ENCODE results near the gene SUSD1. TPM values are rescaled to one million over a fixed set of nuclear protein-coding genes. Genes with fewer than 3 reads are reported as not detected.

Gene SUSD1
- total and polyA plus RNA-seq, 2 of the 13 experiments (the other 11 are each of a cell fraction or from before 2014, with no cell fraction given), result 25.9 to 32.3 TPM

- TF ChIP-seq FOXP4 (CRISPR knock-in tag; IDR thresholded peaks at IDR 0.05) (peak; percentile 97), KMT2A (CRISPR knock-in tag; IDR thresholded peaks at IDR 0.05) (peak; percentile 74; the same call in 1 of the 2 replicates), ZBTB3 (CRISPR knock-in tag; IDR thresholded peaks at IDR 0.05; ENCODE audit: borderline replicate concordance, low read depth) (0 out of 2 replicates have a peak, but pooled peaks have one; percentile 25), SP1 (IDR thresholded peaks at IDR 0.05) (no peak), SP1 (CRISPR knock-in tag; IDR thresholded peaks at IDR 0.05) (peak; percentile 9; the same call in 1 of the 2 replicates), DMAP1 (CRISPR knock-in tag; IDR thresholded peaks at IDR 0.05) (peak; percentile 59; the same call in 1 of the 2 replicates), NAIF1 (CRISPR knock-in tag; IDR thresholded peaks at IDR 0.05; ENCODE audit: borderline replicate concordance) (no peak), ZNF777 (CRISPR knock-in tag; IDR thresholded peaks at IDR 0.05) (no peak), SETDB1 (CRISPR knock-in tag; IDR thresholded peaks at IDR 0.05; ENCODE audit: borderline replicate concordance) (no peak), ZNF691 (CRISPR knock-in tag; IDR thresholded peaks at IDR 0.05; ENCODE audit: borderline replicate concordance, low read depth) (0 out of 2 replicates have a peak, but pooled peaks have one; percentile 48), TCF7L2 (IDR thresholded peaks at IDR 0.05; ENCODE audit: low read depth, low read length) (peak; percentile 68; the same call in 1 of the 2 replicates), HDAC2 (CRISPR knock-in tag; IDR thresholded peaks at IDR 0.05) (peak; percentile 88), TOE1 (CRISPR knock-in tag; IDR thresholded peaks at IDR 0.05) (peak; percentile 75; the same call in 1 of the 2 replicates), NRL (CRISPR knock-in tag; IDR thresholded peaks at IDR 0.05; ENCODE audit: borderline replicate concordance) (no peak), MBD4 (IDR thresholded peaks at IDR 0.05; ENCODE audit: borderline replicate concordance, low read length) (peak; percentile 48; the same call in 1 of the 2 replicates), ZNF292 (CRISPR knock-in tag; IDR thresholded peaks at IDR 0.05; ENCODE audit: borderline replicate concordance, low read depth) (peak; percentile 68; the same call in 1 of the 2 replicates), NR2C2 (CRISPR knock-in tag; IDR thresholded peaks at IDR 0.05; ENCODE audit: borderline replicate concordance) (0 out of 2 replicates have a peak, but pooled peaks have one; percentile 17)
- TF ChIP-seq, protein P1, sequence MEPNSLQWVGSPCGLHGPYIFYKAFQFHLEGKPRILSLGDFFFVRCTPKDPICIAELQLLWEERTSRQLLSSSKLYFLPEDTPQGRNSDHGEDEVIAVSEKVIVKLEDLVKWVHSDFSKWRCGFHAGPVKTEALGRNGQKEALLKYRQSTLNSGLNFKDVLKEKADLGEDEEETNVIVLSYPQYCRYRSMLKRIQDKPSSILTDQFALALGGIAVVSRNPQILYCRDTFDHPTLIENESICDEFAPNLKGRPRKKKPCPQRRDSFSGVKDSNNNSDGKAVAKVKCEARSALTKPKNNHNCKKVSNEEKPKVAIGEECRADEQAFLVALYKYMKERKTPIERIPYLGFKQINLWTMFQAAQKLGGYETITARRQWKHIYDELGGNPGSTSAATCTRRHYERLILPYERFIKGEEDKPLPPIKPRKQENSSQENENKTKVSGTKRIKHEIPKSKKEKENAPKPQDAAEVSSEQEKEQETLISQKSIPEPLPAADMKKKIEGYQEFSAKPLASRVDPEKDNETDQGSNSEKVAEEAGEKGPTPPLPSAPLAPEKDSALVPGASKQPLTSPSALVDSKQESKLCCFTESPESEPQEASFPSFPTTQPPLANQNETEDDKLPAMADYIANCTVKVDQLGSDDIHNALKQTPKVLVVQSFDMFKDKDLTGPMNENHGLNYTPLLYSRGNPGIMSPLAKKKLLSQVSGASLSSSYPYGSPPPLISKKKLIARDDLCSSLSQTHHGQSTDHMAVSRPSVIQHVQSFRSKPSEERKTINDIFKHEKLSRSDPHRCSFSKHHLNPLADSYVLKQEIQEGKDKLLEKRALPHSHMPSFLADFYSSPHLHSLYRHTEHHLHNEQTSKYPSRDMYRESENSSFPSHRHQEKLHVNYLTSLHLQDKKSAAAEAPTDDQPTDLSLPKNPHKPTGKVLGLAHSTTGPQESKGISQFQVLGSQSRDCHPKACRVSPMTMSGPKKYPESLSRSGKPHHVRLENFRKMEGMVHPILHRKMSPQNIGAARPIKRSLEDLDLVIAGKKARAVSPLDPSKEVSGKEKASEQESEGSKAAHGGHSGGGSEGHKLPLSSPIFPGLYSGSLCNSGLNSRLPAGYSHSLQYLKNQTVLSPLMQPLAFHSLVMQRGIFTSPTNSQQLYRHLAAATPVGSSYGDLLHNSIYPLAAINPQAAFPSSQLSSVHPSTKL (CRISPR knock-in tag; IDR thresholded peaks at IDR 0.05), result peak; percentile 90
- TF ChIP-seq, protein P2, sequence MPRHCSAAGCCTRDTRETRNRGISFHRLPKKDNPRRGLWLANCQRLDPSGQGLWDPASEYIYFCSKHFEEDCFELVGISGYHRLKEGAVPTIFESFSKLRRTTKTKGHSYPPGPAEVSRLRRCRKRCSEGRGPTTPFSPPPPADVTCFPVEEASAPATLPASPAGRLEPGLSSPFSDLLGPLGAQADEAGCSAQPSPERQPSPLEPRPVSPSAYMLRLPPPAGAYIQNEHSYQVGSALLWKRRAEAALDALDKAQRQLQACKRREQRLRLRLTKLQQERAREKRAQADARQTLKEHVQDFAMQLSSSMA (CRISPR knock-in tag; IDR thresholded peaks at IDR 0.05), result no peak
Observed at GRCh38 chr9:112119225-112120029, 55.7 kb downstream of the SUSD1 start (continued).

All from HepG2 (cell line).